SK-N-SH (cell line): ENCODE measurements around the gene DGLUCY. TPM values are rescaled to one million over a fixed set of nuclear protein-coding genes. Genes with fewer than 3 reads are reported as not detected.

Source experiments
- CTCF ChIA-PET: fragments of 300-600, 350-600 bp; formaldehyde crosslinking; extraction: SDS; loops from one replicate; lab custom pipeline; 2021; lab: Yijun Ruan, JAX
- POLR2A ChIA-PET: fragments of 350-600 bp; sonication (Branson Sonifier 250); formaldehyde crosslinking; extraction: SDS; loops from one replicate; lab custom pipeline; 2020; ENCODE audit warnings: antibody characterized with exemption, inconsistent platforms; lab: Yijun Ruan, JAX
- DNase-seq: peaks from one replicate; pipeline ENCODE4 v3.0.0; 2012
- H2AFZ ChIP-seq: fragments of 200-600 bp; sonication (generic); 2 replicates; pipeline ENCODE4 v1.8.1; 2016; ENCODE audit warnings: antibody characterized with exemption, mild to moderate bottlenecking, low read depth
- H3F3A ChIP-seq: fragments of 200-600 bp; sonication (generic); replicated peaks from 2 replicates; pipeline ENCODE3; 2016; ENCODE audit warnings: antibody characterized with exemption, mild to moderate bottlenecking; ENCODE audit not compliant: insufficient read depth
- H3K27ac ChIP-seq, 2 experiments: fragments of 200-500 bp in 1 of 2; fragments of 200-600 bp in 1 of 2; sonication (Bioruptor generic) in 1 of 2; sonication (generic), shearing (Covaris generic) in 1 of 2; 2 replicates each; pipeline versions ENCODE4 v1.5.1 to v1.6.1; 2014 to 2016; ENCODE audit warnings: low read depth in 2 of 2, inconsistent platforms in 1 of 2, low read length in 1 of 2, mild to moderate bottlenecking in 1 of 2, mixed read lengths in 1 of 2
- H3K27me3 ChIP-seq: fragments of 200-600 bp; sonication (generic), shearing (Covaris generic); 2 replicates; pipeline ENCODE4 v1.6.1; 2016; ENCODE audit warnings: mixed run types; ENCODE audit not compliant: insufficient read depth
- H3K36me3 ChIP-seq, 2 experiments: fragments of 200-500 bp in 1 of 2; fragments of 200-600 bp in 1 of 2; sonication (Bioruptor generic) in 1 of 2; sonication (generic) in 1 of 2; replicated peaks in 1 of 2; 2 replicates each; pipeline versions ENCODE3 to v1.5.1; 2014 to 2016; ENCODE audit warnings: low read length in 1 of 2, mild to moderate bottlenecking in 1 of 2; ENCODE audit not compliant: insufficient read depth in 2 of 2, control insufficient read depth in 1 of 2
- H3K4me1 ChIP-seq, 2 experiments: fragments of 200-500 bp in 1 of 2; fragments of 200-600 bp in 1 of 2; sonication (Bioruptor generic) in 1 of 2; sonication (generic), shearing (Covaris generic) in 1 of 2; 2 replicates each; pipeline versions ENCODE4 v1.5.1 to v1.6.1; 2014 to 2016; ENCODE audit warnings: low read depth in 1 of 2, low read length in 1 of 2, mixed run types in 1 of 2; ENCODE audit not compliant: insufficient read depth in 2 of 2, control insufficient read depth in 1 of 2
- H3K4me2 ChIP-seq: fragments of 200-600 bp; sonication (generic), shearing (Covaris generic); 2 replicates; pipeline ENCODE4 v1.6.1; 2017; ENCODE audit warnings: mixed run types
- H3K4me3 ChIP-seq, 2 experiments: fragments of 200-500 bp in 1 of 2; fragments of 200-600 bp in 1 of 2; sonication (Bioruptor generic) in 1 of 2; sonication (generic), shearing (Covaris generic) in 1 of 2; 2 replicates each; pipeline versions ENCODE4 v1.5.1 to v1.8.1; 2014 to 2016; ENCODE audit warnings: low read depth in 2 of 2, inconsistent platforms in 1 of 2, low read length in 1 of 2, mild to moderate bottlenecking in 1 of 2, mixed read lengths in 1 of 2, moderate library complexity in 1 of 2
- H3K79me2 ChIP-seq: fragments of 200-600 bp; sonication (generic); 2 replicates; pipeline ENCODE4 v1.8.1; 2017; ENCODE audit warnings: mild to moderate bottlenecking; ENCODE audit not compliant: insufficient read depth
- H3K9ac ChIP-seq: fragments of 200-600 bp; sonication (generic); 2 replicates; pipeline ENCODE4 v1.6.1; 2017; ENCODE audit warnings: mixed run types
- H3K9me2 ChIP-seq: fragments of 200-600 bp; sonication (generic); 2 replicates; pipeline ENCODE4 v1.6.1; 2017; ENCODE audit warnings: mixed run types
- H3K9me3 ChIP-seq: fragments of 200-600 bp; sonication (generic); 2 replicates; pipeline ENCODE4 v1.6.1; 2017; ENCODE audit warnings: mixed run types, mild to moderate bottlenecking, moderate library complexity
- H4K20me1 ChIP-seq: fragments of 200-600 bp; sonication (generic); 2 replicates; pipeline ENCODE4 v1.6.1; 2017; ENCODE audit warnings: mild to moderate bottlenecking, mixed run types; ENCODE audit not compliant: insufficient read depth
- CHD2 ChIP-seq: fragments of 150-350 bp; IDR thresholded peaks from 2 replicates; pipeline ENCODE4 v1.6.1; 2018; ENCODE audit warnings: low read length; ENCODE audit not compliant: partially characterized antibody
- ELF1 ChIP-seq: IDR thresholded peaks from 2 replicates; pipeline ENCODE4 v1.4.0; 2012
- EP300 ChIP-seq, 2 experiments: IDR thresholded peaks; 2 replicates each; pipeline versions ENCODE4 v1.4.0 to v1.6.1; 2012; ENCODE audit warnings: borderline replicate concordance in 1 of 2, low read depth in 1 of 2, low read length in 1 of 2
- EZH2phosphoT487 ChIP-seq: fragments of 200-600 bp; sonication (generic); IDR thresholded peaks from 2 replicates; pipeline ENCODE4 v1.6.1; 2017; ENCODE audit warnings: low read depth, mixed run types, mild to moderate bottlenecking, antibody characterized with exemption, moderate library complexity, borderline replicate concordance
- FOXM1 ChIP-seq: IDR thresholded peaks from 2 replicates; pipeline ENCODE4 v1.4.0; 2012; ENCODE audit warnings: low read depth, mild to moderate bottlenecking
- GABPA ChIP-seq: IDR thresholded peaks from 2 replicates; pipeline ENCODE4 v1.4.0; 2012; ENCODE audit warnings: low read depth, mild to moderate bottlenecking
- GATA2 ChIP-seq: sonication (generic); formaldehyde crosslinking; IDR thresholded peaks from 2 replicates; pipeline ENCODE4 v1.5.0; 2020; ENCODE audit warnings: mild to moderate bottlenecking, missing genetic modification reagents
- JUND ChIP-seq: IDR thresholded peaks from 2 replicates; pipeline ENCODE4 v1.4.0; 2012
- MEF2A ChIP-seq: IDR thresholded peaks from 2 replicates; pipeline ENCODE4 v1.4.0; 2012; ENCODE audit warnings: low read depth, borderline replicate concordance
- MXI1 ChIP-seq: IDR thresholded peaks from 2 replicates; pipeline ENCODE4 v1.6.1; 2012; ENCODE audit warnings: mild to moderate bottlenecking, low read depth, low read length, improper control_type of control experiment
- NFIC ChIP-seq: IDR thresholded peaks from 2 replicates; pipeline ENCODE4 v1.4.0; 2012; ENCODE audit warnings: borderline replicate concordance
- RAD21 ChIP-seq: IDR thresholded peaks from 2 replicates; pipeline ENCODE4 v1.6.1; 2012; ENCODE audit warnings: mild to moderate bottlenecking, low read length
- RCOR1 ChIP-seq: fragments of 150-350 bp; IDR thresholded peaks from 2 replicates; pipeline ENCODE4 v1.6.1; 2017; ENCODE audit warnings: antibody characterized with exemption, low read length
- SIN3A ChIP-seq: IDR thresholded peaks from 2 replicates; pipeline ENCODE4 v1.6.1; 2012; ENCODE audit warnings: low read depth, mild to moderate bottlenecking, low read length, moderate library complexity, borderline replicate concordance
- SMC3 ChIP-seq: IDR thresholded peaks from 2 replicates; pipeline ENCODE4 v1.6.1; 2012; ENCODE audit warnings: low read depth, low read length, improper control_type of control experiment
- TAF1 ChIP-seq: IDR thresholded peaks from 2 replicates; pipeline ENCODE4 v1.6.1; 2012; ENCODE audit warnings: low read depth, mild to moderate bottlenecking, low read length, moderate library complexity, borderline replicate concordance
- TCF12 ChIP-seq: IDR thresholded peaks from 2 replicates; pipeline ENCODE4 v1.4.0; 2012
- WGBS: methylation state at CpG from one replicate; pipeline ENCODE4 v1.1.6; 2017; ENCODE audit warnings: low lambda C conversion rate; 5-methylcytosine and 5-hydroxymethylcytosine counted together
- polyA plus RNA-seq, 3 experiments: library from polyadenylated mRNA; depleted of rRNA; stranded (reverse); fragments of >200 nt; gene quantifications; 2 replicates each; pipeline ENCODE4 v1.2.3, GENCODE V29; 2012
- TF ChIP-seq, protein P1 (sequence below): IDR thresholded peaks from 2 replicates; pipeline ENCODE4 v1.4.0; 2012; ENCODE audit warnings: low read depth, borderline replicate concordance
- TF ChIP-seq, protein P2 (sequence below): IDR thresholded peaks from 2 replicates; pipeline ENCODE4 v1.4.0; 2012; ENCODE audit warnings: low read depth
- TF ChIP-seq, protein P3 (sequence below): fragments of 150-350 bp; IDR thresholded peaks from 2 replicates; pipeline ENCODE4 v1.6.1; 2016; ENCODE audit warnings: mild to moderate bottlenecking, low read depth, low read length
- TF ChIP-seq, protein P4 (sequence below): IDR thresholded peaks from 2 replicates; pipeline ENCODE4; 2012

DGLUCY gene
- polyA plus RNA-seq, 1 of the 3 experiments (the other 2 are of a cell fraction): 17.2 TPM

DNA sequence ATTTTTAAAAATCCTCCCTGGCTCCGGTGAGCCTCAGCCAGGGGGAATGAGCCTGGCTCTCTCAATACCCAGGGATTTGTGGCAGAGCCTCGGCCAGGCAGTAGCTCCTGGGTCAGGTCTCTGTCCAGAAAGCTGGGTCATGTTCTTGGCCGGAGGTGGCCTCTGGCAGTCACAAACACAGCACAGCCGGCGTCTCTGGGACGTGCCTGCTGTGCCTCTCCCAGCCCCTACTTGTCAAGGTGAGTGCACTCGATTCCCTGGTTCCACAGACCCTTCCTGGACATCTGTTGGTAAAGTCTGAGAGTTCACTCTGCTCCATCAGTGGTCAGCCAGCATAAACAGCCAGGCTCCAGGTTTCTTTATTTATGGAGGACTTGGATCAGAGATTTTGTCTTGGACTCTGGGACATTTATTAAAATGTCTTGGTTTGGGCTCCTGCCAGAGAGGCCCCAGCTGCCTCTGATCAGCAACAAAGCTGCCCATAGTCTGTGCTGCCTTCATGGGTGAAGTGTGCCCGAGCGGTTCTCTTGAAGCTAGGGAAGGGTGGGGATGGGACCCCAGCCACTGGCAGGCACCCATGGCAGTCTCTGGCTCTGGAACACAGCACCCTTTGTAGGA, 56.7 kb downstream of the DGLUCY start:
- DNase-seq: peak; percentile 51
- H3F3A ChIP-seq: no peaks in the 10 kb centered on the region
- no peaks in the 10 kb centered on the region for H3K79me2 ChIP-seq
- H3K4me1 ChIP-seq: peaks cover 0 to 42% of the 10 kb centered on the region in 2 experiments; a peak in 1 of 4 replicates
- H3K4me2 ChIP-seq: no peak overlapping the region
- peaks cover 0 to 5% of the 10 kb centered on the region in 2 experiments for H3K36me3 ChIP-seq
- TF ChIP-seq MXI1: 0 out of 2 replicates have a peak, but pooled peaks have one; percentile 31
- TF ChIP-seq GABPA: no peak
- TF ChIP-seq EP300 (IDR thresholded peaks at IDR 0.05; ENCODE audit: borderline replicate concordance in 1 of 2, low read depth in 1 of 2, low read length in 1 of 2): peak in 1 of 2 experiments; percentile 39; a peak in 2 of 4 replicates
- no peak overlapping the region for H3K4me3 ChIP-seq
- WGBS: 75% methylated on average over 4 of the region's 9 CpGs
- no peaks in the 10 kb centered on the region for H4K20me1 ChIP-seq
- H3K27me3 ChIP-seq: no peaks in the 10 kb centered on the region
- H3K9me2 ChIP-seq: no peaks in the 10 kb centered on the region
- peak overlapping the region; percentile 16 to 99; a peak in 3 of 4 replicates for H3K27ac ChIP-seq
- ChIA-PET CTCF (interaction anchor here (0.7 to 13.2 kb wide), 19 partner anchors 11 to 410 kb away, joined by 3 to 391 read pairs (median 4); partner anchors contain the start of genes DGLUCY and RPS6KA5), POLR2A (interaction anchor here (0.7 to 2.1 kb wide), 6 partner anchors 12 to 266 kb away, joined by 3 to 11 read pairs (median 9); partner anchors contain the start of gene RPS6KA5)
- no peak overlapping the region for H3K9ac ChIP-seq
- H3K9me3 ChIP-seq: no peaks in the 10 kb centered on the region
- no peak overlapping the region for H2AFZ ChIP-seq

DNA sequence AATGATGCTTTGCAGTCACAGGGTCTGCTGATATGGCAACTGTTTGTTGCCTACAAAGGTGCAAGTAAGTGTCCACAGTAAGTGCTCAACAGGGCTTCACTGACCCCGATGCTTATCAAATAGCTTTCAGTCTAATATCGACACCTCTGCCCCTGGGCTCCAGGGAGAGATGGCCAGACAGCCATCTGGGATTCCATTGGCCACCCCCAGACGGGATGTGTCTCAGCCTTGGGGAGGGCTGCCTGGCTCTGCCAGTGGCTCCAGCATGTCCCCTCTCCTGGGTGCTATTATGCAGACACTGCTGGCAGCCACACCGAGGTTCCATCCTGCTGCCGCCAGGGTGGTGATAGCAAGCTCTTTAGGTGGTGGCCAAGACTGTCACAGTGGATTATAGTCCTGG, 57.4 kb downstream of the DGLUCY start:
- Histone ChIP-seq H3K4me1 (peaks cover 0 to 44% of the 10 kb centered on the region in 2 experiments; a peak in 1 of 4 replicates), H3K27me3 (no peaks in the 10 kb centered on the region), H3K27ac (peak overlapping the region in 1 of 2 experiments; percentile 99; a peak in 2 of 4 replicates), H3K79me2 (no peaks in the 10 kb centered on the region), H3K9me3 (no peaks in the 10 kb centered on the region), H2AFZ (no peak overlapping the region), H3K36me3 (peaks cover 0 to 3% of the 10 kb centered on the region in 2 experiments), H4K20me1 (no peaks in the 10 kb centered on the region), H3K4me2 (no peak overlapping the region), H3F3A (no peaks in the 10 kb centered on the region), H3K9ac (no peak overlapping the region), H3K4me3 (no peak overlapping the region), H3K9me2 (no peaks in the 10 kb centered on the region)
- CTCF ChIA-PET: interaction anchor here (0.7 to 13.2 kb wide), 28 partner anchors 12 to 869 kb away, joined by 3 to 391 read pairs (median 4); partner anchors contain the start of genes DGLUCY, GPR68 and RPS6KA5
- POLR2A ChIA-PET: interaction anchor here (0.6 to 2.1 kb wide), 7 partner anchors 22 to 268 kb away, joined by 3 to 11 read pairs (median 4); partner anchors contain the start of gene RPS6KA5
- WGBS: 61% methylated on average over 3 of the region's 5 CpGs
- DNase-seq: peak; percentile 84
- peak; percentile 40 for TF ChIP-seq CHD2
- TF ChIP-seq RCOR1: peak; percentile 90
- TF ChIP-seq SMC3: no peak
- peak in 1 of 2 experiments; percentile 95; a peak in 2 of 4 replicates for TF ChIP-seq EP300 (IDR thresholded peaks at IDR 0.05; ENCODE audit: borderline replicate concordance in 1 of 2, low read depth in 1 of 2, low read length in 1 of 2)
- no peak; the same call in none of the 2 replicates for TF ChIP-seq TCF12
- no peak for TF ChIP-seq NFIC
- TF ChIP-seq GABPA: no peak
- TF ChIP-seq GATA2 (CRISPR knock-in tag): peak; percentile 97
- peak; percentile 71 for TF ChIP-seq MXI1
- TF ChIP-seq, protein P1, sequence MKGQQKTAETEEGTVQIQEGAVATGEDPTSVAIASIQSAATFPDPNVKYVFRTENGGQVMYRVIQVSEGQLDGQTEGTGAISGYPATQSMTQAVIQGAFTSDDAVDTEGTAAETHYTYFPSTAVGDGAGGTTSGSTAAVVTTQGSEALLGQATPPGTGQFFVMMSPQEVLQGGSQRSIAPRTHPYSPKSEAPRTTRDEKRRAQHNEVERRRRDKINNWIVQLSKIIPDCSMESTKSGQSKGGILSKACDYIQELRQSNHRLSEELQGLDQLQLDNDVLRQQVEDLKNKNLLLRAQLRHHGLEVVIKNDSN: no peak
- TF ChIP-seq, protein P2, sequence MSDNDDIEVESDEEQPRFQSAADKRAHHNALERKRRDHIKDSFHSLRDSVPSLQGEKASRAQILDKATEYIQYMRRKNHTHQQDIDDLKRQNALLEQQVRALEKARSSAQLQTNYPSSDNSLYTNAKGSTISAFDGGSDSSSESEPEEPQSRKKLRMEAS: no peak
- no peak for TF ChIP-seq SIN3A
- TF ChIP-seq JUND: no peak
- no peak for TF ChIP-seq MEF2A
- no peak for TF ChIP-seq EZH2phosphoT487
- TF ChIP-seq, protein P3, sequence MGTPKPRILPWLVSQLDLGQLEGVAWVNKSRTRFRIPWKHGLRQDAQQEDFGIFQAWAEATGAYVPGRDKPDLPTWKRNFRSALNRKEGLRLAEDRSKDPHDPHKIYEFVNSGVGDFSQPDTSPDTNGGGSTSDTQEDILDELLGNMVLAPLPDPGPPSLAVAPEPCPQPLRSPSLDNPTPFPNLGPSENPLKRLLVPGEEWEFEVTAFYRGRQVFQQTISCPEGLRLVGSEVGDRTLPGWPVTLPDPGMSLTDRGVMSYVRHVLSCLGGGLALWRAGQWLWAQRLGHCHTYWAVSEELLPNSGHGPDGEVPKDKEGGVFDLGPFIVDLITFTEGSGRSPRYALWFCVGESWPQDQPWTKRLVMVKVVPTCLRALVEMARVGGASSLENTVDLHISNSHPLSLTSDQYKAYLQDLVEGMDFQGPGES: no peak
- TF ChIP-seq ELF1: no peak
- TF ChIP-seq TAF1: no peak
- peak; percentile 18; the same call in 1 of the 2 replicates for TF ChIP-seq RAD21
- TF ChIP-seq FOXM1: no peak
- TF ChIP-seq, protein P4, sequence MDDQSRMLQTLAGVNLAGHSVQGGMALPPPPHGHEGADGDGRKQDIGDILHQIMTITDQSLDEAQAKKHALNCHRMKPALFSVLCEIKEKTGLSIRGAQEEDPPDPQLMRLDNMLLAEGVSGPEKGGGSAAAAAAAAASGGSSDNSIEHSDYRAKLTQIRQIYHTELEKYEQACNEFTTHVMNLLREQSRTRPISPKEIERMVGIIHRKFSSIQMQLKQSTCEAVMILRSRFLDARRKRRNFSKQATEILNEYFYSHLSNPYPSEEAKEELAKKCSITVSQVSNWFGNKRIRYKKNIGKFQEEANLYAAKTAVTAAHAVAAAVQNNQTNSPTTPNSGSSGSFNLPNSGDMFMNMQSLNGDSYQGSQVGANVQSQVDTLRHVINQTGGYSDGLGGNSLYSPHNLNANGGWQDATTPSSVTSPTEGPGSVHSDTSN: peak; percentile 13; the same call in 1 of the 2 replicates
